Coronary artery (tissue), 2 donors: ENCODE data around the gene DMP1.

Experiments
- DNase-seq: peaks from one replicate; pipeline ENCODE4 v3.0.0-alpha.2; 2017; ENCODE audit warnings: low spot score
- H3K27ac ChIP-seq, 2 donors: fragments of 200-600 bp; sonication (generic); one replicate each; pipeline ENCODE4 v1.5.1; 2016 to 2019
- H3K4me3 ChIP-seq: fragments of 200-600 bp; sonication (generic); 2 replicates; pipeline ENCODE4 v1.5.1; 2016; ENCODE audit warnings: mild to moderate bottlenecking, moderate library complexity
- CTCF ChIP-seq: fragments of 200-600 bp; sonication (generic); IDR thresholded peaks from one replicate; pipeline ENCODE4 v1.5.1; 2019; ENCODE audit warnings: antibody characterized with exemption

The DMP1 gene

DNA sequence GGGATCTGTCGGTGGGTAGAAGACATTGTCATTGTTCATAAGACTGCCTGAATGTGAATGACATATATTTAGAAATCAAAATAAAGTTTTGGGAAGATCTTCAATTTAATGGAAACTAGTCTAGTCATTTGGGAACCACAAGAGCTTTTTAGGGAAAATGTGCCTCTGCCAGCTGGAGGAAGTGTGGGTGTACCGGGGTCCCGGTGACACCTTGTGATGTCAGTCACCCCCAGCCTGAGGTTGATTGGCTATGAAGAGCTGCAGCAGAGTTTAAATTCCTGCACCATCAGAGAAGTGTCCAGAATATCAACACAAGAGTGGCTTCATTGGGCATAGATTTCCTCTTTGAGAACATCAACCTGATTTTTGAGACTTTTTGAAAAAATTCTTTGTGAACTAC, at the start of gene DMP1:
DMP1 (plus strand) TSS at position 301 of the 400 bp plus-strand sequence. CDS start 6,213 bp downstream, outside the sequence.
- Histone ChIP-seq H3K4me3 (no peak within 1 kb of the TSS), H3K27ac (no peak within 1 kb of the TSS)
- no peak for DNase-seq
- no peak for TF ChIP-seq CTCF

DNA sequence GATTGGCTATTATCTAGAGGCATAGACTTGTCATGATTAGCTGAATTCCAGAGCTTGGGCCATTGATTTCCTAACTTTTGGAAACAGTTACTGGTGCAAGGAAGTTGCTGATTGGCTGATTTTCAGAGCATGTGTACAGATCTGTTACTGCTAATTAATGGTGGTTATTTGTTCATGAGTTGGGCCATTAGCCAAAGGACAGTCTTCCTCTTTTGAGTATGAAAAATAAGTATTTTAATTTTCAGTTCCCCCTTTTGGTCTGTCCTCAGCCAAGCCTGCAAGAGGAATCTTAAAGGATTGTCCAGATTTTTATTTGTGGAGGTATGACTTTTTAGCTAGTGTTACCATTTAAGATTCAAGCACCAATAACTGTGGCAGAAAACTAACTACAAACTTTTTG, 48.7 kb upstream of the DMP1 start:
- Histone ChIP-seq H3K27ac (no peak overlapping the region), H3K4me3 (no peak overlapping the region)
- DNase-seq, result no peak
- TF ChIP-seq CTCF, result no peak

GRCh38 chr4:87608229-87608628, 41.9 kb upstream of the DMP1 start, which contains the start of gene DSPP:
DSPP (plus strand) TSS chr4:87608529; CDS start chr4:87610909, 2,380 bp downstream.
- no peak for TF ChIP-seq CTCF
- DNase-seq, result no peak
- Histone ChIP-seq H3K4me3 (no peak within 1 kb of the TSS), H3K27ac (no peak within 1 kb of the TSS)

GRCh38 chr4:87614292-87614890, 35.7 kb upstream of the DMP1 start:
- no peak for TF ChIP-seq CTCF
- no peak for DNase-seq
- Histone ChIP-seq H3K4me3 (no peak overlapping the region), H3K27ac (no peak overlapping the region)

- Histone ChIP-seq H3K27ac (no peak overlapping the region), H3K4me3 (no peak overlapping the region)
- no peak for TF ChIP-seq CTCF
- DNase-seq, result no peak
Measured at GRCh38 chr4:87616268-87616667, 33.8 kb upstream of the DMP1 start.

DNA sequence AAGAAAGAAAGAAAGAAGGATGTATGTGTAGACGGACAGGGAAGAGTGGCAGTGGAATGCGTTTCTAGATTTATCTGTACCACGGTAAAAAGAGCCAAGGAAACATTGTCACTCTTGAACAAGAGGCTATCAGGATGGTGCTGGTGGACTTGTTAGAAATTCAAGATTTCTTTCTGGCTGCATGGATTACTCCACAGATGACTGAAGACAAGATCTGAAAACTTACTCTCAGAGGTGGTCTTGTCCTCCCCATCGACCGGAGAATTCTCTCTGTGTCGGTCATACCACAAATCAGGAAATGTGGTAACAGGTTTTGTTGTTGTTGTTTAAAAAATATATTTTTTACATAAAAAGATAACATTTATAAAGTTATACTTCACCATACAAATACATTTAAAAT, 30.0 kb upstream of the DMP1 start:
- peak overlapping the region; percentile 89 to 91 for H3K27ac ChIP-seq
- DNase-seq, result no peak
- H3K4me3 ChIP-seq, result peak overlapping the region; percentile 52

More for the DNA sequence above, 30.0 kb upstream of the DMP1 start:
- TF ChIP-seq CTCF, result no peak
